Liver (tissue), 9 donors: Measurements from ENCODE around the gene XYLT1. TPM values are rescaled to one million over a fixed set of nuclear protein-coding genes. Genes with fewer than 3 reads are reported as not detected.

ENCODE experiments used
- DNase-seq: peaks from one replicate; pipeline ENCODE4 v3.0.0-alpha.2; 2017; ENCODE audit warnings: low spot score
- H3K27ac ChIP-seq, 2 donors: one replicate each; pipeline ENCODE4 v1.7.0; 2013; ENCODE audit warnings: inconsistent platforms in 2 of 2, low read length in 2 of 2, control low read depth in 1 of 2, low read depth in 1 of 2, mild to moderate bottlenecking in 1 of 2
- H3K27me3 ChIP-seq, 4 donors: one replicate each; pipeline versions ENCODE4 v1.6.1 to v1.7.0; 2013; ENCODE audit warnings: low read length in 3 of 4, inconsistent platforms in 1 of 4, mild to moderate bottlenecking in 1 of 4, moderate library complexity in 1 of 4; ENCODE audit not compliant: control insufficient read depth in 4 of 4, insufficient read depth in 4 of 4
- H3K36me3 ChIP-seq, 4 donors: one replicate each; pipeline versions ENCODE4 v1.6.1 to v1.7.0; 2013; ENCODE audit warnings: low read length in 3 of 4, mild to moderate bottlenecking in 3 of 4, low read depth in 1 of 4, moderate library complexity in 1 of 4; ENCODE audit not compliant: control insufficient read depth in 4 of 4, insufficient read depth in 3 of 4
- H3K4me1 ChIP-seq, 4 donors: one replicate each; pipeline versions ENCODE4 v1.6.1 to v1.7.0; 2013; ENCODE audit warnings: low read length in 3 of 4, mild to moderate bottlenecking in 3 of 4, moderate library complexity in 1 of 4; ENCODE audit not compliant: control insufficient read depth in 4 of 4, insufficient read depth in 4 of 4
- H3K4me3 ChIP-seq, 3 donors: one replicate each; pipeline versions ENCODE4 v1.6.1 to v1.7.0; 2013; ENCODE audit warnings: low read length in 3 of 3, control low read depth in 1 of 3, low read depth in 1 of 3, mild to moderate bottlenecking in 1 of 3
- H3K9ac ChIP-seq, 2 donors: one replicate each; pipeline ENCODE4 v1.7.0; 2013; ENCODE audit warnings: low read length in 2 of 2, mild to moderate bottlenecking in 2 of 2, moderate library complexity in 2 of 2, control low read depth in 1 of 2, low read depth in 1 of 2
- H3K9me3 ChIP-seq, 4 donors: one replicate each; pipeline versions ENCODE4 v1.6.1 to v1.7.0; 2013; ENCODE audit warnings: low read length in 3 of 4; ENCODE audit not compliant: control insufficient read depth in 4 of 4
- EGR1 ChIP-seq, 2 donors: IDR thresholded peaks; 2 replicates each; pipeline ENCODE4 v1.6.1; 2016 to 2018; ENCODE audit warnings: antibody characterized with exemption in 2 of 2, low read depth in 2 of 2
- FOXA1 ChIP-seq: IDR thresholded peaks from 2 replicates; pipeline ENCODE4 v1.6.1; 2016; ENCODE audit warnings: antibody characterized with exemption
- FOXA2 ChIP-seq: IDR thresholded peaks from 2 replicates; pipeline ENCODE4 v1.6.1; 2016; ENCODE audit warnings: antibody characterized with exemption
- GABPA ChIP-seq, 2 donors: IDR thresholded peaks in 1 of 2; conservative IDR thresholded peaks in 1 of 2; 2 replicates each; pipeline ENCODE4 v1.6.1; 2016; ENCODE audit warnings: antibody characterized with exemption in 2 of 2, mild to moderate bottlenecking in 1 of 2, moderate library complexity in 1 of 2
- HNF4G ChIP-seq: IDR thresholded peaks from 2 replicates; pipeline ENCODE4 v1.6.1; 2016; ENCODE audit warnings: antibody characterized with exemption
- JUND ChIP-seq, 2 donors: IDR thresholded peaks; 2 replicates each; pipeline ENCODE4 v1.6.1; 2016; ENCODE audit warnings: antibody characterized with exemption in 2 of 2
- MAX ChIP-seq: IDR thresholded peaks from 2 replicates; pipeline ENCODE4 v1.6.1; 2016; ENCODE audit warnings: antibody characterized with exemption
- NR2F2 ChIP-seq: IDR thresholded peaks from 2 replicates; pipeline ENCODE4 v1.6.1; 2016; ENCODE audit warnings: antibody characterized with exemption
- RAD21 ChIP-seq, 2 donors: IDR thresholded peaks; 2 replicates each; pipeline ENCODE4 v1.6.1; 2016; ENCODE audit warnings: antibody characterized with exemption in 2 of 2, mild to moderate bottlenecking in 2 of 2
- REST ChIP-seq: IDR thresholded peaks from 2 replicates; pipeline ENCODE4 v1.6.1; 2016; ENCODE audit warnings: antibody characterized with exemption, mild to moderate bottlenecking
- RXRA ChIP-seq, 2 donors: IDR thresholded peaks; 2 replicates each; pipeline ENCODE4 v1.6.1; 2017 to 2018; ENCODE audit warnings: antibody characterized with exemption in 2 of 2, mild to moderate bottlenecking in 1 of 2
- SP1 ChIP-seq: IDR thresholded peaks from 2 replicates; pipeline ENCODE4 v1.6.1; 2018; ENCODE audit warnings: antibody characterized with exemption, mild to moderate bottlenecking
- TAF1 ChIP-seq: conservative IDR thresholded peaks from 2 replicates; pipeline ENCODE4 v1.6.1; 2016; ENCODE audit warnings: antibody characterized with exemption, mild to moderate bottlenecking
- YY1 ChIP-seq: IDR thresholded peaks from 2 replicates; pipeline ENCODE4 v1.6.1; 2016; ENCODE audit warnings: antibody characterized with exemption, mild to moderate bottlenecking
- ZBTB33 ChIP-seq: IDR thresholded peaks from 2 replicates; pipeline ENCODE4 v1.6.1; 2016; ENCODE audit warnings: antibody characterized with exemption
- WGBS: extraction: QIAGEN DNeasy Blood & Tissue Kit; methylation state at CpG from one replicate; pipeline ENCODE4 v1.1.7; 2013; 5-methylcytosine and 5-hydroxymethylcytosine counted together
- polyA plus RNA-seq, 2 donors: library from polyadenylated mRNA; stranded (reverse) in 1 of 2; unstranded in 1 of 2; fragments of 200-250 nt in 1 of 2; fragments of >200 nt in 1 of 2; fragmentation: Nextera tagmentation in 1 of 2; extraction: Ambion mirVana in 1 of 2; gene quantifications; one replicate each; pipeline versions ENCODE4 v1.2.1 to v1.2.3, GENCODE V29; 2013 to 2015
- total RNA-seq, 2 donors: library from RNA; depleted of rRNA; stranded (reverse); fragments of >200 nt; gene quantifications; one replicate each; pipeline ENCODE4 v1.2.3, GENCODE V29; 2014
- TF ChIP-seq, protein P1 (sequence below): fragments of 150-350 bp; IDR thresholded peaks from 2 replicates; pipeline ENCODE4 v1.5.1; 2017; ENCODE audit warnings: improper control_type of control experiment, low read depth, low read length; ENCODE audit not compliant: missing input control
- donor health status: healthy.
- donor health status: healthy.
- donor health status: healthy.
- donor health status: healthy.
- donor health status: healthy.

The XYLT1 gene
- total and polyA plus RNA-seq, 4 donors = 0.25 to 2.3 (median 0.53) TPM

GRCh38 chr16:17287166-17287800 lies 183.5 kb downstream of the XYLT1 start:
- Histone ChIP-seq H3K27me3 (no peaks in the 10 kb centered on the region), H3K36me3 (no peaks in the 10 kb centered on the region), H3K4me3 (no peak overlapping the region), H3K9me3 (peaks cover 0 to 3% (median 0%) of the 10 kb centered on the region in 4 donors), H3K4me1 (no peaks in the 10 kb centered on the region), H3K9ac (no peak overlapping the region), H3K27ac (no peak overlapping the region)
- DNase-seq = no peak
- WGBS = 78% methylated on average over 10 of the region's 10 CpGs
- TF ChIP-seq FOXA1 = no peak

DNA sequence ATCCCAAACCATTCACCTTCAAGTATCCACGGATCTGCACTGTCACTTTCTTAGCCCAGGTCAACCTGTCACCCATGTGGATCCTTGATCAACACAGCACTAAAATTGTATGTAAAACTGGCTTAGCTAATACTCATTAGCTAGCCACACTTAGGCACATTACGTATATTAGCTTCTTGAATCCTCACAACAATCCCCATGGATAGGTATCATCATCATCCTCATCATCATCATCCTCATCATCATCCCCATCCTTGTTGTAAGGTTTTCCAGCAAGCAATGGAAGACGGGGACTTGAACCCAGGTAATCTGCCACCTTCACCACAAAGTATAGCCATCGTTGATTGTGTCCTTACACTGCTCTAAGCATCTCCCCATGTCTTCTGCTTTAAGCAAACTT lies 184.3 kb downstream of the XYLT1 start:
- peaks cover 0 to 3% (median 0%) of the 10 kb centered on the region in 4 donors for H3K9me3 ChIP-seq
- no peaks in the 10 kb centered on the region for H3K27me3 ChIP-seq
- TF ChIP-seq HNF4G (no peak), FOXA1 (no peak), FOXA2 (no peak), SP1 (no peak), NR2F2 (no peak), JUND (IDR thresholded peaks at IDR 0.05) (no peak), RAD21 (IDR thresholded peaks at IDR 0.05) (no peak), ZBTB33 (no peak), EGR1 (IDR thresholded peaks at IDR 0.05; ENCODE audit: low read depth in 2 of 2) (no peak), MAX (no peak), TAF1 (no peak), REST (no peak), RXRA (IDR thresholded peaks at IDR 0.05) (no peak), GABPA (IDR thresholded peaks at IDR 0.05 in 1 of 2, conservative IDR thresholded peaks at IDR 0.05 in 1 of 2) (no peak), YY1 (no peak)
- TF ChIP-seq, protein P1, sequence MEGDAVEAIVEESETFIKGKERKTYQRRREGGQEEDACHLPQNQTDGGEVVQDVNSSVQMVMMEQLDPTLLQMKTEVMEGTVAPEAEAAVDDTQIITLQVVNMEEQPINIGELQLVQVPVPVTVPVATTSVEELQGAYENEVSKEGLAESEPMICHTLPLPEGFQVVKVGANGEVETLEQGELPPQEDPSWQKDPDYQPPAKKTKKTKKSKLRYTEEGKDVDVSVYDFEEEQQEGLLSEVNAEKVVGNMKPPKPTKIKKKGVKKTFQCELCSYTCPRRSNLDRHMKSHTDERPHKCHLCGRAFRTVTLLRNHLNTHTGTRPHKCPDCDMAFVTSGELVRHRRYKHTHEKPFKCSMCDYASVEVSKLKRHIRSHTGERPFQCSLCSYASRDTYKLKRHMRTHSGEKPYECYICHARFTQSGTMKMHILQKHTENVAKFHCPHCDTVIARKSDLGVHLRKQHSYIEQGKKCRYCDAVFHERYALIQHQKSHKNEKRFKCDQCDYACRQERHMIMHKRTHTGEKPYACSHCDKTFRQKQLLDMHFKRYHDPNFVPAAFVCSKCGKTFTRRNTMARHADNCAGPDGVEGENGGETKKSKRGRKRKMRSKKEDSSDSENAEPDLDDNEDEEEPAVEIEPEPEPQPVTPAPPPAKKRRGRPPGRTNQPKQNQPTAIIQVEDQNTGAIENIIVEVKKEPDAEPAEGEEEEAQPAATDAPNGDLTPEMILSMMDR = no peak
- no peak overlapping the region for H3K9ac ChIP-seq
- no peak overlapping the region for H3K4me3 ChIP-seq
- H3K4me1 ChIP-seq = no peaks in the 10 kb centered on the region
- DNase-seq = no peak
- H3K27ac ChIP-seq = no peak overlapping the region
- no peaks in the 10 kb centered on the region for H3K36me3 ChIP-seq
- 79% methylated on average over 4 of the region's 4 CpGs for WGBS
